Brain microvascular endothelial cell (primary cell): ENCODE measurements around the gene LAMB3.

ENCODE experiments used
- DNase-seq: peaks from one replicate; pipeline ENCODE4 v3.0.0-alpha.2; 2020
- H3K27ac ChIP-seq: fragments of 250-450 bp; sonication (Bioruptor Pico); 2 replicates; pipeline ENCODE4 v1.5.1; 2020; ENCODE audit warnings: mild to moderate bottlenecking, moderate library complexity
- H3K27me3 ChIP-seq: fragments of 250-450 bp; sonication (Bioruptor Pico); replicated peaks from 2 replicates; pipeline ENCODE4 v1.5.1; 2020; ENCODE audit warnings: mild to moderate bottlenecking
- H3K36me3 ChIP-seq: fragments of 250-450 bp; sonication (Bioruptor Pico); replicated peaks from 2 replicates; pipeline ENCODE4 v1.5.1; 2020; ENCODE audit warnings: mild to moderate bottlenecking
- H3K4me3 ChIP-seq: 2 replicates; pipeline ENCODE4 v1.5.1; 2011; ENCODE audit warnings: low read depth, mild to moderate bottlenecking, control low read depth, low read length, moderate library complexity
- CTCF ChIP-seq: IDR thresholded peaks from 2 replicates; pipeline ENCODE4 v1.5.1; 2011; ENCODE audit warnings: low read depth, mild to moderate bottlenecking, moderate library complexity, low read length, control low read depth, inconsistent platforms; ENCODE audit errors: missing control alignments
- in situ Hi-C: cut with HindIII; loops from 2 replicates; pipeline ENCODE4 v1.10.0; 2017; ENCODE audit warnings: low sequenced_read_pairs, low pct_ligation_motif_present

Gene LAMB3

GRCh38 chr1:209569455-209570207 lies 82.6 kb downstream of the LAMB3 start:
- peak; percentile 72 for DNase-seq
- H3K27ac ChIP-seq, result no peak overlapping the region
- TF ChIP-seq CTCF, result peak; percentile 96
- no peaks in the 10 kb centered on the region for H3K36me3 ChIP-seq
- H3K27me3 ChIP-seq, result peaks cover 4% of the 10 kb centered on the region
- in situ Hi-C loops, result no loop called here
- no peak overlapping the region for H3K4me3 ChIP-seq

- TF ChIP-seq CTCF, result no peak
- H3K27ac ChIP-seq, result no peak overlapping the region
- no peaks in the 10 kb centered on the region for H3K27me3 ChIP-seq
- in situ Hi-C loops, result no loop called here
- no peaks in the 10 kb centered on the region for H3K36me3 ChIP-seq
- DNase-seq, result peak; percentile 34
- no peak overlapping the region for H3K4me3 ChIP-seq
Observed at GRCh38 chr1:209567698-209568175, 84.5 kb downstream of the LAMB3 start.

- Histone ChIP-seq H3K27ac (no peak overlapping the region), H3K27me3 (no peaks in the 10 kb centered on the region)
Observed at GRCh38 chr1:209565759-209566678, 86.2 kb downstream of the LAMB3 start.

More at GRCh38 chr1:209565759-209566678, 86.2 kb downstream of the LAMB3 start:
- in situ Hi-C loops, result no loop called here
- DNase-seq, result peak; percentile 82
- Histone ChIP-seq H3K4me3 (no peak overlapping the region), H3K36me3 (no peaks in the 10 kb centered on the region)
- TF ChIP-seq CTCF, result peak; percentile 87
